ENCODE data around the gene CELA3A.
"Not testable (repeated sequence)": the region's sequence is repeated elsewhere in the genome, so short reads cannot be mapped to it uniquely, and the experiment has no call there.

The CELA3A gene, protein sequence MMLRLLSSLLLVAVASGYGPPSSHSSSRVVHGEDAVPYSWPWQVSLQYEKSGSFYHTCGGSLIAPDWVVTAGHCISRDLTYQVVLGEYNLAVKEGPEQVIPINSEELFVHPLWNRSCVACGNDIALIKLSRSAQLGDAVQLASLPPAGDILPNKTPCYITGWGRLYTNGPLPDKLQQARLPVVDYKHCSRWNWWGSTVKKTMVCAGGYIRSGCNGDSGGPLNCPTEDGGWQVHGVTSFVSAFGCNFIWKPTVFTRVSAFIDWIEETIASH

DNA sequence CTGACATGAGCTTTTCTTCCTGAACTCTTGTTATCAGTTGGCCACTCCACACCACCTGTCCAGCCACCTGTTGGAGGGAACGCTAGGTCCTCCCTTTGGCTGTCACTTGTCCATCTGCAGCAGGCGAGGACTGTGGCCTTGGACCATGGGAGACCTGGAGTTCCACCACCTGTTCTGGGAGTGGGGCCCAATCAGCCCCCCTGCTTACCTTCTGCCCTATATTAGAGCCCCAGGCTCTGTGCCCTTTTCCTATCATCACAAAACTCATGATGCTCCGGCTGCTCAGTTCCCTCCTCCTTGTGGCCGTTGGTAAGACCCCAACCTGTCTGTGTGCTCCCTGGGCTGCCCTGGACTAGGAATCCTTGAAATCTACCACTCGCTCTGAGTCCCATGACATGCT lies at the start of gene CELA3A:
TSS of gene CELA3A (plus strand) at position 249 of the 400 bp plus-strand sequence. CDS start at position 267, 18 bp downstream.
- DNase-seq (ENCODE audit: low read depth in 4 of 4, low spot score in 1 of 4) = no peak

DNA sequence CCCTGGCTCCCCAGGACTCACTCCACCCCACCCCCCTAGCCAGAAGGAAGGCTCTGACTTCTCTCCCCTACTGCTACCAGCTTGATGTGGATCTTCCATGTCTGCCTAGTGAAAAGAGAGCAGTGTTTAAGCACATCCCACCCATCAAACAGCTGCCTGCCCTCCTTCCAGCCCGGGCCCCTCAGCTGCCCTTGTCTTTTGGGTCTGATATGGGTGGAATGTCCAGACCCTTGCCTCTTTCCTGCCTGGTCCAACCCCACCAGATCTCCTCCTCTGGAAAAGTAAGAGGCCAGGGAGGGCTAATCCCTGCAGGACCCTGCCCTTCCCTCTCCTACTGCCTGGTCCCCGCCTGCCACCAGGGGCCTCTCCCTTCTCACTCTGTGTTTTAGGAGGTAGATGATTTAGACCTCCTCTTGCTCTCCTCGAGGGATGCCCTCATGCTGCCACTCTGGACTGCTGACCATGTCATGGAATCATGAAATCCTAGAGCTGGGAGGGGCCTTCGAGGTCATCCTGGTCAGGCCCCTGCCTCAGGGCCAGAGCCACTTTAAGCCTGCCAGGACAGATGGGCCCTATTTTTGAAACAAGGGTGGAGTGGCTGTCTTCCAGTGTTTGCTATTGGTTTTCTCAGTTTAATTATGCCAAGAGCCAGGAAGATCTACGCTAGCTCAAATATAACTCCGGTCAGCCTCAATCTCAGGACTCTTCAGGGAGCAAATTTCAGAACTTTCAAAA lies 48.5 kb upstream of the CELA3A start:
- no peak for DNase-seq (ENCODE audit: low read depth in 4 of 4, low spot score in 1 of 4)

DNA sequence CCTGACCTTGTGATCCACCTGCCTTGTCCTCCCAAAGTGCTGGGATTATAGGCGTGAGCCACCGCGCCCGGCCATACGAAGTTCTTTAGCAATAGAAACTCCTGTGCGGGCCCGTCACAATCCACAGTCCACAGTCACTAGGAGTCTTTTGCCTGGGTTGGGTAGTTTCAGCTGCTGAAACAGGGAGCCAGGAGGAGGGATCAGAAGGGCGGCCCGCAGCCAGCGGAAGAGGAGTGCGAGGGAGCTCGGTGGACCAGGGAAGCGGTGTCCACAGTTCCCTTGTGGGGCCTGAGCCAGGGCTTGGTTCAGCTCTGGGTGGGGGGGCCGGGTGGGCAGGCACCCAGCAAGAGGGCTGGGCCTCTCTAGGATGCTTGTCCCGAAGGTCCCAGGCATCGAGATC lies 46.4 kb upstream of the CELA3A start:
- DNase-seq (ENCODE audit: low read depth in 4 of 4, low spot score in 1 of 4) = no peak

DNA sequence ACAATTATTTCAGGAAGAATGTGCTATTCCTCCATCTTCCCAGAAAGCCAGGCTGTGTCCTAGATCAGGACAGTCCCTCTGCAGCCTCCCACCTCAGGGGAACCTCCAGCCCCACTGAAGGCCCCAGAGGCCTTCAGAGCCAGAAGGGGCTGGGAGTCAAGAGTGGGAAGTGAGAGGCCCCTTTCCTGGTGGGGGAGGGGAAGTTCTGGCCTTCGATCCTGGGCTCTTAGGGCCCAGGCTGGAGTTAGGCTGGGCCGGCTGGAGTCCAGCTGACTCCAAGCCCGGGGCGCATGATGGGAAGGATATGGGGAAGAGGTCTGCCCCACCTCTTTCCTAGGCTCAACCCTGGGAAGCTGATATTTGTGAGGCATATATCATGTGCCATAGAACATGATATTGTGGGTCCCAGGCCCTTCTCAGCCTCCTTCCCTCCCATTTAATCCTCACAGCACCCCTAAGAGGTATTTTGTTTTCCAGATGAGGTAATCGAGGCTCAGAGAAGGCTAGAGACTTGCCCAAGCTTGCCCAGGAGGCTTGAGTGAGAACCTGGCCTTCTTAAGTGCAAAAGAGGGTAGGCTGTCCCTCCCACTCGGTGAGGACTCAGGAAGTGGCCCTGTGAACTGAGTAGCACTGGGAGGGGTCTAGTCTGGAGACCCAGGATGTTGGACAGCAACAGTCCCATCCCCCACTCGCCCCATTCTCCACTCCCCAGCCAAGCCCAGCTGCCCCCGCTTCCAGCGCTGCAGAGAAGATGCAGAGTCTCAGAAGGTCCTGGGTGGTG lies 45.8 kb upstream of the CELA3A start:
- no peak for DNase-seq (ENCODE audit: low read depth in 4 of 4, low spot score in 1 of 4)

DNA sequence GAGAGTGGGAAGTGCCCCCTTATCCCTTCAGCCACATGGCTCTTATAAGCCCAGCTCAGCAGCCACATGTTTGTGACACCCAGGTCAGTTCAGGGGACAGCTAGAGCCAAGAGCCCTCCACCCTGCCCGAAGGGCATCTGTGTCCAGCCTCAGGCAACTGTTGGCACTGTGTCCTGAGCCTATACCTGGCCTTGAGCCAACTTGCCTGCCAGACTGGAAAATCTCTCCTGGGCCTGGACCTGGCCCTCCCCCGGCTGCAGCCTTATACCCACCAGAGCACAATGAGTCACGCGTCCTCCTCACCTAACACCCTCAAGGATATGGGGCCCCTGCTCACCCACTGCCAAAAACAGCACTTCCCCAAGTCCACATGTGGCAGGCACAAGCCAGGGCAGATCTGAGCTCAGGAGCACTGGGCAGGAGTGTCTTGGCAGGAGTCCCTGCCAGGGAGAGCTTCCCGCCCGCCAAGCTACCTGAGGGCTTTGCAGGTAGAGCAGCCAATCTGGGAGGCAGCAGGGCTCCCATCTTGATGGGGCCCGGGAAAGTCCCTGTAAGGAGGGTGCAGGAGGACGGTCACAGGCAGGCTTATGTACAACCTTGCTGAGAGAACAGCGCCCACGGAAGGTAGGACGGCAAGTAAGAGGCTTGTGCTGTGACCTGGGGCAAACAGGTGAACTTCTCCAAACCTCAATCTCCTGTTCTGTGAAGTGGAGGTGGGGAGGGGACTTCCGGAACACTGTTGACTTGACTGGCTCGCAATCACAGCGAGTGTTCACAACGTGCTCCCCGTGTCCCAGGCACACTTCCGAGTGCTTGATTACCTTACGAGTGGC lies 44.5 kb upstream of the CELA3A start:
- DNase-seq (ENCODE audit: low read depth in 4 of 4, low spot score in 1 of 4) = no peak

DNA sequence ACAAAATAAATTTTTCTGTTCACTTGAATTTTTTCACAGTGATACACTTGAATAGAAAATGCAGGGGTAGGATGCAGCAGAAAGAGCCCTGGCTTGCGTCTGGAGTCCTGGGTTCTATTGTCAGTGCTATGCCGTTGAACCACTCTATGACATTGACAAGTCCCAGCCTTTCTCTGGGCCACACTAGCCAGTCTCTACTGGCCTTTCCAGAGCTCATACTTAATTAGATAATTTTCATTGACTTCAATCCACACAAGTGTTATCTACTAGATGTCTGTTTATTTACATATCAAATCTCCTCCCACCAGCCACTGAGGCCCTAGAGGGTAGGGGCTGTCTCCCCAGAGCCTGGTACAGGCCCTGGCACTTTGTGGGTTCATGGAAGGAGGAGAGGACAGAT lies 40.1 kb upstream of the CELA3A start:
- no peak for DNase-seq (ENCODE audit: low read depth in 4 of 4, low spot score in 1 of 4)

DNA sequence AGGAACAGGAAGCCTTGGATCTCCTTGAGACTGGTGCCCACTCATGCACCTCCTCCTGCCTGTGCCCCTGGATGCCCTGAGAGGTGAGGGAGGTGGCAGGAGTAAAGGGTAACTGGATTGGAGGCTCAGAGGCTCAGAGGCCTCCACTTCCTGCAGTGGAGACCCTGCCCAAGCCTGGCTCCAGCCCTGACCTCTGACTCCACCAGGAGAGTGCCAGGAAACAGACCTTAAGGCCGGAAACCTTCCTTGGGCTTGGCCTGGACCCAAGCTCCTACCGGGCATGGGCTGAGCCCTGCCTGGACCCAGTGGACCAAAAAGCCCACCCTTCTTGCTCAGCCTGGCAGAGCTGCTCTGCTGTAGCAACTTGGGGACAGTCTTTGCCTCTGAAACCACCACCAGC lies 39.7 kb upstream of the CELA3A start:
- DNase-seq (ENCODE audit: low read depth in 4 of 4, low spot score in 1 of 4) = no peak

DNA sequence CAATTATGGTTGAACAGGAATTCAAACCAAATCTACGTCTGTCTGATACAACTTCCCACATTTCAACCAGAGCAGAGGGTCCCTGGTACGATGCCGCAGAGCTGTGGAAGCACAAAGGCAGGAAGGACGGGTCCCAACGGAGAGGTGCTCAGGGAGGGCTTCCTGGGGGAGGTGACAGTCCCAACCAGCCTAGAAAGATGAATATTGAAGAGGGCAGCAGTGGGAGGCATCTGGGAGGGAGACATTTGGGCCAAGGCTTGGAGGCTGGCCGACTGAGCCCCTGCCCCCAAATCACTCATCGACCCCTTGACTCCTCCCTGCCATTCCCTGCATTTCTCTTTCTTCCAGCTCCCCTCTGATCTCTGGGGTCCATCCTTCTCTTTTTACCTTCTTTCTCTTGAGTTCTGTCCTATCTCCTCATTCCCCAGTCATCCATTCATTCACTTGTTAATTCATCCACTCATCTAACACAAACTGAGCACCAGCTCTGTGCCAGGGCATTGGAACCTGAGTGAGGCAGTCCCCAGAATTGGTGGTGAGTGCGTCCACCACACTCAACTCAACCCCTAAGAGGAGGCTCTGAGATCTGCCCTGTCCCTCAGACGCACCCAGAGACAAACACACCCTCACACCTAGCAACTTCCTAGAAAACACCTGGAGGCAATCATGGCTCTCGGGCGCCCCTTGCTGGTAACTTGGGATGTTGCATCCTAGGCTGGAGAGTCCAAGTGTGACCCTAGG lies 37.8 kb upstream of the CELA3A start:
- DNase-seq (ENCODE audit: low read depth in 4 of 4, low spot score in 1 of 4) = peak; percentile 69 to 89 (median 71)

DNA sequence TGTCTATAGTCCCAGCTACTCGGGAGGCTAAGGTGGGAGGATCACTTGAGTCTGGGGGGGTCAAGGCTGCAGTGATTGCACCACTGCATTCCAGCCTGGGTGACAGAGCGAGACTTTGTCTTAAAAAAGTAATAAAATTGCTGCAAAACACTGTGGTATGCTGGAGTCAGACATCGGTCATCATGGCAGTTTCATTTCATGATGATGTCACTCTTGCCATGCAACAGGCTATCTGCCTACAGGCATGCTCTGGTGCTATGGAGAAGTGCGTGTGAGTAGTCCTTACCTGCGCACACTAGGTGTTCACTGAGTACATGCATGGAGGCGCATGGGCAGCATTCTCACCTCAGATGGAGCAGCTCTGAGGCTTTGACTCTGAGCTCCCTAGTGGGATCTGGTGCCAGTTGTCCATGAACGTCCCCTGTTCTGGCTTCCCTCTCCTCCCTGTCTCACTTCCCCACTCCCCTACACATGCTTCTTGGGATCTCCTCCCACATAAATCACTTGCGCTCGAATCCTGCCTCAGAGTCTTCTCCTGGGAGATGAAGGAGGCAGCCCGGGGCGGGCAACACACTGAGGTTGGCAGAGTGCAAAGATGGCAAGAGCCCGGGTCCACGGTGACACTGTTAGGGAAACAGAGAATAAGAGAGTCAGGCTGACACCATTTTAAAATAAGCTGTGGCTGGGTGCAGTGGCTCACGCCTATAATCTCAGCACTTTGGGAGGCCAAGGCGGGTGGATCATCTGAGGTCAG lies 35.0 kb upstream of the CELA3A start:
- no peak for DNase-seq (ENCODE audit: low read depth in 4 of 4, low spot score in 1 of 4)

DNA sequence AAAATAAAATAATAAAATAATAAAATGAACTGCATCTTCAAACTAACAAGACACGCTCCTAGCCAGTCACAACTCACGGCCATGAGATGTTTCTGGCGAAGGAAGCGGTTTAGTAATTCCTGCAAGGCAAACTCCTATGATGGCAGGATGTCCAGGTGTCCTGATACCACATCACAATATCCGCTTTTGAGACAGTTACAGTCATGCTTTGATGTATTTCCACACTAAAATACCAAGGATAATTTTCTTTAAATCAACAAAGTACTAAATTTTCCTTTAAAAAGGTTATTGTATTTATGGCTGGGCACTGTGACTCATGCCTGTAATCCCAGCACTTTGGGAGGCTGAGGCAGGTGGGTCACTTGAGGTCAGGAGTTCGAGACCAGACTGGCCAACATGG lies 34.2 kb upstream of the CELA3A start:
- not testable (repeated sequence) for DNase-seq (ENCODE audit: low read depth in 4 of 4, low spot score in 1 of 4)

DNA sequence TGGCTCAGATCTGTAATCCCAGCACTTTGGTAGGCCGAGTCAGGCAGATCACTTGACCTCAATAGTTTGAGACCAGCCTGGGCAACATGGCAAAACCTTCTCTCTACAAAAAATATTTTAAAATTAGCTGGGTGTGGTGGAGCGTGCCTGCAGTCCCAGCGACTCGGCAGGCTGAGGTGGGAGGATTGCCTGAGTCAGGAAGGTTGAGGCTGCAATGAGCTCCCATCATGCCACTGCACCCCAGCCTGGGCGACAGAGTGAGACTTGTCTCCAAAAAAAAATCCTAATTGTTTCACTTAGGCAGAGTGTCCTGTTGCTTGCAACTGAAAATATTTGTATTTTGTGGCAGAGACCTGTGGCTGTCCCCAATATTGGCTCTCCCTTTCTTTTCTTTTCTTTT lies 32.4 kb upstream of the CELA3A start:
- not testable (repeated sequence) for DNase-seq (ENCODE audit: low read depth in 4 of 4, low spot score in 1 of 4)

DNA sequence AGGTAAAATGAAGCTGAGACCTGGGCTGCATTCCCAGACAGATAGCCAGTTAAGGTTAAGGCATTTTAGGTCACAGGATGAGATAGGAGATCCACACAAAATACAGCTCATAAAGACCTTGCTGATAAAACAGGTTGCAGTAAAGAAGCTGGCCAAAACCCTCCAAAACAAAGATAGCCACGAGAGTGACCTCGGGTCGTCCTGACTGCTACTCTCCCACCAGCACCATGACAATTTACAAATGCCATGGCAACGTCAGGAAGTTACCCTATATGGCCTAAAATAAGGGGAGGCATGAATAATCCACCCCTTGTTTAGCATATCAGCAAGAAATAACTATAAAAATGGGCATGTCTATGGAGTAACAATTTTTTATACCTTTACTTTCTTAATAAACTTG lies 30.9 kb upstream of the CELA3A start:
- DNase-seq (ENCODE audit: low read depth in 4 of 4, low spot score in 1 of 4) = not testable (repeated sequence)

DNA sequence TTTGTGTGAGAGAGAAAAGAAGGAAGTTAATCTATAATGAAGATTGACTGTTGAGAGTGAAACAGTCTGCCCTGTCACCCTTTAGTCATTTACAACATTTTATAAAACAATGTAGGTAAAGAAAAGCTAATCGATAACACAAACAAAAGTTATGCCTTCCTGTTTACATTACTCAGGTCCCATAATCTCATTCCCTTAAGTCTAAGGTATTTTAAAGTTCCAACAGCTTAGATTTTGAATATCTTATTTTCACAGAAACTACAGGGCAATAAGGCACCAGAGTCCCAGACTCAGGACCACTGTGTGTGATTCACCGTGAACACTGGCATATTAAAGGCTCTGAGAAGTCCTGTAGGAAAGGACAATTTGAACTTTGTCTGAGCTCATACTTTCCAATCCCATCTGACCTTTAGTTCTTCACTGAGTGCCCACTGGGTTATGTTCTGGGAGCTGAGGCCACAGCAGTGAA lies 28.4 kb upstream of the CELA3A start:
- not testable (repeated sequence) for DNase-seq (ENCODE audit: low read depth in 4 of 4, low spot score in 1 of 4)

DNA sequence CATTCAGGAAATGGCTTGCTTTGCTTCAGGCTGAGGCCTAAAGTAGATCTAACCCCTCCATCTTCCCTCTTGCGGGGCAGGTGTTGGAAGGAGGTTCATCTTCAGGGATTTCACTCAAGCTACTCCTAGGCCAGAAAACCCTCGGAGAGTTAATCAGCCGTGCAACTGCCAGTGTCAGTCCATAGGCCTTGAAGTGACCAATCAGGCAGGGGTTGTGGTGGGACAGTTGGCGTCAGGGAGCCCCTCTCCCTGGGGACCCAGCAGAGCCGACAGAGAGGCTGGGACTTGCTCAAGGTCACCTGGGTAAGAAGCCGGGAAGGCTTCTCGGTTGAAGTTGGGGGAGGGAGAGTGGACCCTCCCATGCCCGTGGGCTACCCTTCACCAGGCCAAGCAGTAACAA lies 27.5 kb upstream of the CELA3A start:
- not testable (repeated sequence) for DNase-seq (ENCODE audit: low read depth in 4 of 4, low spot score in 1 of 4)

DNA sequence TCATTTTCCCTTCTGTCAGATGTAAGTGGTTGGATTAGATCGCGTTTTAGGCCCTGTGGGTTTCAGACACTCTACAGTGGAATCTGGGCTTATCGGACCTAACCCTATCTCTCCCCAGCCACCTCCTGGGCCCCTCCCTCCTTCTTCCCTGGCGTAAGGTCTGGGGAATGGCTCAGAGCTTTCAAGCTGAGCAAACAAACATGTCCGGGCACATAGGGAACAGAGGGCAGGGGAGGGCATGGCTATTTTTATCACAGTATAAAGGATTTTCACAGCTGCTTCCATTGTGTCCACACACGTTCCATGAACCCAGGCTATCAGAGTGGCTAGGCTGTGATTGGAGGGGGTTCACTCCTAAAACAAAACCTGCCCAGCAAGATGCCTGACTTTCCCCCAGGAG lies 26.8 kb upstream of the CELA3A start:
- not testable (repeated sequence) for DNase-seq (ENCODE audit: low read depth in 4 of 4, low spot score in 1 of 4)

DNA sequence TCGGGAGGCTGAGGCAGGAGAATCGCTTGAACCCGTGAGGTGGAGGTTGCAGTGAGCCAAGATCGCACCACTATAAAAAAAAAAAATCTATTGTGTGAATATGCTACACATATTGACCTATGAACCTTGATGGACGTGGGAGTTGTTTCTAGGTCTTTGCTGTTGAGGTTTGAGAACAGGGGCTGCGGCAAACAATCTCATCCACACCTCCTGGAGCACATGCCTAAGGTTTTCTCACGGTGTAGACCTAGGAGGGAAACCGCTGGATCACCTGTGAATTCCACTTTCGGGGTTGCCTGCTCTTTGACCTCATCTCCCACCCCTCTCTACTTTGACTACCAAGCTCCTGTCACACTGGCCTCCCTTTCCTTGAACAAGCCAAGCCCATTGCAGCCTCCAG lies 26.2 kb upstream of the CELA3A start:
- DNase-seq (ENCODE audit: low read depth in 4 of 4, low spot score in 1 of 4) = not testable (repeated sequence)

DNA sequence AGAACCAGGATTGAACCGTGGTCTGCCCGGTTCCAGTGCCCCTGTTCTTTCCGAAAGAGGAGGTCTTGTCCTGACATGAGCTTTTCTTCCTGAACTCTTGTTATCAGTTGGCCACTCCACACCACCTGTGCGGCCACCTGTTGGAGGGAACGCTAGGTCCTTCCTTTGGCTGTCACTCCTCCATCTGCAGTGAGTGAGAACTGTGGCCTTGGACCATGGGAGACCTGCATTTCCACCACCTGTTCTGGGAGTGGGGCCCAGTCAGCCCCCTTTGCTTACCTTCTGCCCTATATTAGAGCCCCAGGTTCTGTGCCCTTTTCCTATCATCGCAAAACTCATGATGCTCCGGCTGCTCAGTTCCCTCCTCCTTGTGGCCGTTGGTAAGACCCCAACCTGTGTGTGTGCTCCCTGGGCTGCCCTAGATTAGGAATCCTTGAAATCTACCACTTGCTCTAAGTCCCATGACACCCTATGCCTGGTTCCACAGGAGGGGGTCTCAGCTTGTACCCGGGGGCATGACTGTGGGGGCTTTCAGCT lies 24.7 kb upstream of the CELA3A start, which contains the start of gene CELA3B:
TSS of gene CELA3B (plus strand) at position 320 of the 537 bp plus-strand sequence. CDS start at position 338, 18 bp downstream.
- not testable (repeated sequence) for DNase-seq (ENCODE audit: low read depth in 4 of 4, low spot score in 1 of 4)

DNA sequence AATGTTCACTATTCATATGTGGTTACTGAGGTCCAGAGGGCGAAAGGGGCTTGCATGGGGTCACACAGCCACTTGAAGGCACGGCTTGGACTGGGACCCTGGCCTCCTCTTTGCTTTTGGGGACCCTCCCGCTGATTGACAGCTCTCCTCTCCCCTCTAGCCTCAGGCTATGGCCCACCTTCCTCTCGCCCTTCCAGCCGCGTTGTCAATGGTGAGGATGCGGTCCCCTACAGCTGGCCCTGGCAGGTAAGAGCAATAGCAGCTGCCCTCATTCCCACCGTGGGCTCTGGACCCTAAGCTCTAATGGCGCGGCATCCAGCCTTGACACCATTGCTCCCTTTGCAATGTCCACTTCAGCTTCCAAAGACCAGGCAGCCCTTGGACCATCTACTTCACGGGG lies 23.2 kb upstream of the CELA3A start:
- DNase-seq (ENCODE audit: low read depth in 4 of 4, low spot score in 1 of 4) = not testable (repeated sequence)
